ENCODE results near the gene TRPV5. TPM values are rescaled to one million over a fixed set of nuclear protein-coding genes. Genes with fewer than 3 reads are reported as not detected.

The TRPV5 gene
- total RNA-seq, 8 experiments from 2014 or later = 0.09 to 0.25 (median 0.13) TPM; not detected in 3

DNA sequence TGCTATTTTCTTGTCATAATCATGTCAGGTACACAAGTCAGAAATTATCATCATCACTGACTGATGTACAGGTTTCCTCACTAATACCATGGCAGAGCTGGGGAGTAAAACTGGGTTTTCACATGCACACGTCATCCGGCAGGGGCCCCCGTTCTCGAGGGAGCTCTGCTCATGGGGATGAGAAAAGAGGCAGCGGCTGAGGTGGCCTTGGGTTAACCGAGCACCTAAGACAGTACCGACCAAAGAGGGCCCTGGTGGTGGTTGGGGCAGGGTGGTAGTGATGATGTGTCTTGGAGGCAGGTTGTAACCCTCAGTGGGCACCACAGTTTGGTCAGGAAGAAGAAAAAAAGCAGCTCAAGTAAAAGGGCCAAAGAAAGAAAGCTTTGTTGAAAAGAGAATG, 35.9 kb downstream of the TRPV5 start:
- in situ Hi-C loops (cut with MboI; ENCODE audit: low pct_unique_long_range_greater_than_20kb in 2 of 9, low sequenced_read_pairs in 9 of 9, unreplicated experiment in 9 of 9) = loop anchor here in 1 of 9 experiments (25.0 kb wide), 1 partner anchor 90 kb away; no protein-coding TSS in a partner anchor
- H3K4me1 ChIP-seq (replicated peaks in 1 of 2) = no peaks in the 10 kb centered on the region
- H3K4me3 ChIP-seq = no peak overlapping the region
- 0 to 88% (median 47%) methylated on average over 1 to 7 of the region's 7 CpGs; no CpG with 5 or more reads in 4 of the 10 experiments for WGBS, 10 experiments
- H3K27ac ChIP-seq = no peak overlapping the region
- ATAC-seq (replicated peaks in 6 of 8) = no peak

GRCh38 chr7:142896741-142897379, 36.7 kb downstream of the TRPV5 start:
- Histone ChIP-seq H3K4me1 (replicated peaks in 1 of 2) (no peaks in the 10 kb centered on the region), H3K27ac (no peak overlapping the region), H3K4me3 (no peak overlapping the region)
- 0 to 100% (median 71%) methylated on average over 1 to 2 of the region's 3 CpGs; no CpG with 5 or more reads in 6 of the 10 experiments for WGBS, 10 experiments
- in situ Hi-C loops (cut with MboI; ENCODE audit: low pct_unique_long_range_greater_than_20kb in 2 of 9, low sequenced_read_pairs in 9 of 9, unreplicated experiment in 9 of 9) = loop anchor here in 1 of 9 experiments (25.0 kb wide), 1 partner anchor 90 kb away; no protein-coding TSS in a partner anchor
- ATAC-seq (replicated peaks in 6 of 8) = no peak

DNA sequence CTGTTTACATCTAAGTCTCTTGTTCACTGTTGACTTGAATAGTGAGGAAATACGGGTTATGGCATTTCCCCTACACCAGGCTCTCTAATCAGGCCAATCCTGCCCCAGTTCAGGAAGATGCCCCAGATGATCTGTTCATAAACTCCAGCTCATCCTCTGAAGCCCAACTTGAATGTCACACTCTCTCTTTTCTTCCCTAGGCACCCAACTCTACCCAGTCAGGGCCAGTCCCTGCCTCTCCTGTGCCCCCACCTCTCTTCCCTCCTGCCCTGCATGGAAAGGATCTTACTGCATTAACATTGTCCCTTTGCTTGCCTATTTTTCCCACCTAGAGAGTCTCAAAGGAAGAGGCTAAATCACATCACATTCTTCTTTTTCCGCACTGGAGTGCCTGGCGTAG, 37.4 kb downstream of the TRPV5 start:
- Histone ChIP-seq H3K4me1 (replicated peaks in 1 of 2) (no peaks in the 10 kb centered on the region), H3K27ac (no peak overlapping the region), H3K4me3 (no peak overlapping the region)
- no peak for ATAC-seq (replicated peaks in 6 of 8)
- 0 to 100% (median 52%) methylated on average over 1 to 2 of the region's 3 CpGs; no CpG with 5 or more reads in 2 of the 10 experiments for WGBS, 10 experiments
- in situ Hi-C loops (cut with MboI; ENCODE audit: low pct_unique_long_range_greater_than_20kb in 2 of 9, low sequenced_read_pairs in 9 of 9, unreplicated experiment in 9 of 9) = loop anchor here in 1 of 9 experiments (25.0 kb wide), 1 partner anchor 91 kb away; no protein-coding TSS in a partner anchor

- no peak for ATAC-seq (replicated peaks in 6 of 8)
- Histone ChIP-seq H3K4me3 (no peak overlapping the region), H3K4me1 (replicated peaks in 1 of 2) (no peaks in the 10 kb centered on the region), H3K27ac (no peak overlapping the region)
- in situ Hi-C loops (cut with MboI; ENCODE audit: low pct_unique_long_range_greater_than_20kb in 2 of 9, low sequenced_read_pairs in 9 of 9, unreplicated experiment in 9 of 9) = loop anchor here in 1 of 9 experiments (25.0 kb wide), 1 partner anchor 92 kb away; no protein-coding TSS in a partner anchor
- 0 to 63% (median 31%) methylated on average over 1 to 4 of the region's 6 CpGs; no CpG with 5 or more reads in 4 of the 10 experiments for WGBS, 10 experiments
Measured at GRCh38 chr7:142894985-142895593, 38.5 kb downstream of the TRPV5 start.

DNA sequence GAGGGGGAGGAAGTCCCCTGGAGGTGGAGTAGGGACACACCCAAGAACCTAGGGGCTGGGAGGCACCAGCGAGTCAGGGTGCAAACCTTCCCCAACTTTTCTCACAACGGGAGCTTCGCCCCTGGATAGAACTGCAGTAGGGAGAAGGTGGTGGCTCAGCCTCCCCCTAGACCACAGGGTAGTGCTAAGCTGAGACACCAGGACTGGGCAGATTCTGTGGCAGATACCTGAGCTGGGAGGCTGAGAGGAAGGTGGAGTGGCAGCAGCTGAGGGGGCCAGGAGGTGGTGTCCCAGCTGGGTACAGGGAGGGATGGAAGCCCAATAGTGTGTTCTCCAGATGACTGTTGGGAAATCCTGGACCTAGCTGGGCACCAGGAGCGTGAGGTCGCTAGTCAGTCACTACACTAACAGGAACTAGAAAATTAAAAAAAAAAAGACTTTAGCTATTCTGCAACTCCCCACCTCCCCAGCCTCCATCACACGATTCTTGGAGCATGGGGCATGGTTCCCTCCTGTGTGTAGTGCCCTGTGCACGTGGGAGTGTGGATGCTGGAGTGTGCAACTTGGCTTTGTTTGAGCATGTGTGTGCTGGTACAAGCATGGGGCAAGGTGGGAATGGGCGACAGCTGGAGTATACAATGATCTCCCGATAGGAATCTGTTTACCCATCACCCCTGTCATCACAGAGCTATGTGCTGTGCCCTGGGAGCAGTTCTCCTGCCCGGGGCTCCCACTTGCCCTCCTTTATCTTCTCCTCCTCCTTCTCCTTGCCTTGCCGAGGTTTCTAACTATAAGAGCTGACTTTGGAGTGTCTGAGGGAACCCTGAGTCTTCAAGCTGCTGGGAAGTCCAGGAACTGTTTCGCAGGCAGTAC, 39.2 kb downstream of the TRPV5 start:
- in situ Hi-C loops (cut with MboI; ENCODE audit: low pct_unique_long_range_greater_than_20kb in 2 of 9, low sequenced_read_pairs in 9 of 9, unreplicated experiment in 9 of 9) = loop anchor here in 1 of 9 experiments (25.0 kb wide), 1 partner anchor 93 kb away; no protein-coding TSS in a partner anchor
- WGBS, 10 experiments = 0 to 89% (median 43%) methylated on average over 2 to 6 of the region's 12 CpGs; no CpG with 5 or more reads in 4 of the 10 experiments

GRCh38 chr7:142892951-142893350, 40.6 kb downstream of the TRPV5 start:
- Histone ChIP-seq H3K4me1 (replicated peaks in 1 of 2) (no peaks in the 10 kb centered on the region), H3K27ac (no peak overlapping the region), H3K4me3 (no peak overlapping the region)
- no peak for ATAC-seq (replicated peaks in 6 of 8)
- in situ Hi-C loops (cut with MboI; ENCODE audit: low pct_unique_long_range_greater_than_20kb in 2 of 9, low sequenced_read_pairs in 9 of 9, unreplicated experiment in 9 of 9) = loop anchor here in 1 of 9 experiments (25.0 kb wide), 1 partner anchor 94 kb away; no protein-coding TSS in a partner anchor
- WGBS, 10 experiments = 31 to 72% (median 53%) methylated on average over 2 to 5 of the region's 5 CpGs; no CpG with 5 or more reads in 6 of the 10 experiments

More for the DNA sequence above, 39.2 kb downstream of the TRPV5 start:
- Histone ChIP-seq H3K4me1 (replicated peaks in 1 of 2) (no peaks in the 10 kb centered on the region), H3K4me3 (no peak overlapping the region), H3K27ac (no peak overlapping the region)
- no peak for ATAC-seq (replicated peaks in 6 of 8)

DNA sequence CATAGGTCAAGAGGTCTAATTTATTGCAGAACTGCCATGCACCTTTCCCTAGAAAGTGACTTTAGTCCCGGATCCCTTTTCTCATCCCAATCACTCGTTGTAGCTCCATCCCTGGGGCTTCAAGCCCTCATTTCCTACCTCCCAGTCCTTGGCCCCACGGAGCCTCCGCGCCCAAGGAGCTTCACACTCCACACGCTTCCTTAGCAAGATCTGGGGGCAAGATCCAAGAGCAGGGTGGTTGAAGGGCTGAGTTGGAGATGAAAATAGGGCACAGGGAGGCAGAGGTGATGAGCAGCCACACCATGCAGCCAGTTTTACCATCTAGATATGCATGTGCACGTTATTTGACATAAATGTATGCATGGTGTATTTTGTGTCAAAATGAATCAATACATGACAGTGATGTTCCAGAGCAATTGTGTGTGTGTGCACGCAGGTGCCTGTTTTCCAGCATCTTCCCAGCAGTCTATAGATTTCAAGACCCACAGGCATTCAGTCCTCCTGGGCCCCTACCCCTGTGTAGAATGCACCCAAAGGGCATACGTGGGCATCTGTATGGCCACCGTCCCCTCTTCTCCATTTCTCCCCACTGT, 42.0 kb downstream of the TRPV5 start:
- no peaks in the 10 kb centered on the region for H3K4me1 ChIP-seq (replicated peaks in 1 of 2)
- ATAC-seq (replicated peaks in 6 of 8) = no peak
- 18 to 94% (median 40%) methylated on average over 1 to 8 of the region's 10 CpGs; no CpG with 5 or more reads in 3 of the 10 experiments for WGBS, 10 experiments
- H3K27ac ChIP-seq = no peak overlapping the region
- in situ Hi-C loops (cut with MboI; ENCODE audit: low pct_unique_long_range_greater_than_20kb in 2 of 9, low sequenced_read_pairs in 9 of 9, unreplicated experiment in 9 of 9) = loop anchor here in 1 of 9 experiments (25.0 kb wide), 1 partner anchor 96 kb away; no protein-coding TSS in a partner anchor
- H3K4me3 ChIP-seq = no peak overlapping the region

GRCh38 chr7:142890874-142891485, 42.6 kb downstream of the TRPV5 start:
- no peaks in the 10 kb centered on the region for H3K4me1 ChIP-seq (replicated peaks in 1 of 2)
- in situ Hi-C loops (cut with MboI; ENCODE audit: low pct_unique_long_range_greater_than_20kb in 2 of 9, low sequenced_read_pairs in 9 of 9, unreplicated experiment in 9 of 9) = loop anchor here in 1 of 9 experiments (25.0 kb wide), 1 partner anchor 96 kb away; no protein-coding TSS in a partner anchor
- H3K27ac ChIP-seq = no peak overlapping the region
- no peak overlapping the region for H3K4me3 ChIP-seq
- no peak for ATAC-seq (replicated peaks in 6 of 8)
- WGBS, 10 experiments = 64 to 100% (median 77%) methylated on average over 1 to 5 of the region's 12 CpGs; no CpG with 5 or more reads in 6 of the 10 experiments

DNA sequence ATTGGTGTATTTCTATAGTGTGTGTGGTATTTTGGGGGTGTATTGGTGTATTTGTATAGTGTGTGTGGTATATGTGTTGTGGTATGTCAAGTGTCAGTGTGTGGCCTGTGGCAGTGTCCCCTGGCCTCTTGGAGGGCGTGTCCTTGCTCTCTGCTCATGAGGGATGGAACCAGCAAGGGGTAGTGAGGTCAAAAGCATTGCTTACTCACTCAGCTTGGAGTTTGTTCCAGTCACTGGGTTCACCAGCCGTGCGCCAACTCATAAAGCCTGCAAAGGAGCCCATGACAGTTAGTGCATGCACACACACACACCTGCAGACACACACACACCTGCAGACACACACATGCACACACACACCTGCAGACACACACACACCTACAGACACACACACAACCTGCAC, 43.7 kb downstream of the TRPV5 start:
- Histone ChIP-seq H3K4me1 (replicated peaks in 1 of 2) (no peaks in the 10 kb centered on the region), H3K4me3 (no peak overlapping the region), H3K27ac (no peak overlapping the region)
- WGBS, 10 experiments = 17 to 50% (median 40%) methylated on average over 1 to 2 of the region's 3 CpGs; no CpG with 5 or more reads in 7 of the 10 experiments
- ATAC-seq (replicated peaks in 6 of 8) = no peak
- in situ Hi-C loops (cut with MboI; ENCODE audit: low pct_unique_long_range_greater_than_20kb in 2 of 9, low sequenced_read_pairs in 9 of 9, unreplicated experiment in 9 of 9) = loop anchor here in 1 of 9 experiments (25.0 kb wide), 1 partner anchor 97 kb away; no protein-coding TSS in a partner anchor

DNA sequence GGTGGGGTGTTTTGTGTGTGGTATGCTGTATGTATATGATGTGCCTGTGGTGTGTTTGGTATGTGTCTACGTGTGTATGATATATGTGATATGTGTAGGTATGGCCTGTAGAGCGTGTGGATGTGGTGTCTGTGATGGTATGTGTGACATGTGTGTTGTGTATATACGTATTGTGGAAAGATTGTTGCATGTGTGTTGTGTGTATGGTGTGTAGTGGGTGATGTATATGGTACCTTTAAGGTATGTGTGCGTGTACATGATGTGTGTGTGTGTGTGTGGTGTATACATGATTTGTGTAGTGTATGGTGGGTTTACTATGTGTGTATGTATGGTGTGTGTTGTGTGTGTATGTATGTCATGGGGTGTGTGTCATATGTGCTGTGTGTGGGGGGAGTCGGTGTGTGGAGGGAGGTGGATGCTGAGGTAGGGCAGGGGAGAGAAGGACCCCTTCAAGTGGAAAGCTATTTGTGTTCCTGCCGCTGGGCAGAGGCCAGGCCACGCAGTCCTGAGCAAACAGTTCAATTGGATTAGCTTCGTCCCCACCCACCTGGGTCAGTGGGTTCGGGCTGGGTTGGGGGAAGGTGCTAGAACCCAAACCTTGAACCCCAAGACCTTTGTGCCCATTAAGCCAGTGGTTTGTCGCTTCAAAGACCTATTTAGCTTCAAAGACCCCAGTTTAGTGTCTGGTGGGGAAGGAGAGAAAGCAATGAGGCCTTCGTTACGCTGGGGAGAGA, 46.1 kb downstream of the TRPV5 start:
- Histone ChIP-seq H3K27ac (no peak overlapping the region), H3K4me3 (no peak overlapping the region), H3K4me1 (replicated peaks in 1 of 2) (peaks cover 0 to 3% of the 10 kb centered on the region in 2 donors)
- 9 to 100% (median 67%) methylated on average over 1 to 7 of the region's 12 CpGs; no CpG with 5 or more reads in 3 of the 10 experiments for WGBS, 10 experiments
- no peak for ATAC-seq (replicated peaks in 6 of 8)
- in situ Hi-C loops (cut with MboI; ENCODE audit: low pct_unique_long_range_greater_than_20kb in 2 of 9, low sequenced_read_pairs in 9 of 9, unreplicated experiment in 9 of 9) = loop anchor here in 1 of 9 experiments (25.0 kb wide), 1 partner anchor 100 kb away; no protein-coding TSS in a partner anchor

- Histone ChIP-seq H3K4me1 (replicated peaks in 1 of 2) (peaks cover 0 to 3% of the 10 kb centered on the region in 2 donors), H3K4me3 (no peak overlapping the region), H3K27ac (no peak overlapping the region)
- 0 to 100% (median 39%) methylated on average over 1 to 5 of the region's 7 CpGs; no CpG with 5 or more reads in 3 of the 10 experiments for WGBS, 10 experiments
- in situ Hi-C loops (cut with MboI; ENCODE audit: low pct_unique_long_range_greater_than_20kb in 2 of 9, low sequenced_read_pairs in 9 of 9, unreplicated experiment in 9 of 9) = loop anchor here in 1 of 9 experiments (25.0 kb wide), 1 partner anchor 100 kb away; no protein-coding TSS in a partner anchor
- ATAC-seq (replicated peaks in 6 of 8) = no peak
Measured at GRCh38 chr7:142886866-142887265, 46.7 kb downstream of the TRPV5 start.

Measured in motor neuron (in vitro differentiated cells).